Mononuclear cell (primary cell): ENCODE measurements around the gene AATF. TPM values are rescaled to one million over a fixed set of nuclear protein-coding genes. Genes with fewer than 3 reads are reported as not detected.

ENCODE experiments used
- H3K27me3 ChIP-seq: 2 replicates; pipeline ENCODE4 v1.6.0; 2011; ENCODE audit warnings: low read length, control low read depth; ENCODE audit not compliant: insufficient read depth
- H3K4me1 ChIP-seq: 2 replicates; pipeline ENCODE4 v1.5.1; 2011; ENCODE audit warnings: mild to moderate bottlenecking, low read length, control low read depth; ENCODE audit not compliant: insufficient read depth
- H3K4me3 ChIP-seq: 2 replicates; pipeline ENCODE4 v1.5.1; 2011; ENCODE audit warnings: mild to moderate bottlenecking, low read length, moderate library complexity
- H3K9me3 ChIP-seq: 2 replicates; pipeline ENCODE4 v1.5.1; 2011; ENCODE audit warnings: low read depth, mild to moderate bottlenecking, control low read depth, low read length
- total RNA-seq: library from RNA; depleted of rRNA; stranded (reverse); fragments of >200 nt; gene quantifications from one replicate; pipeline ENCODE4 v1.2.3, GENCODE V29; 2012

AATF gene
- total RNA-seq, 1 donor, result 36.1 TPM

DNA sequence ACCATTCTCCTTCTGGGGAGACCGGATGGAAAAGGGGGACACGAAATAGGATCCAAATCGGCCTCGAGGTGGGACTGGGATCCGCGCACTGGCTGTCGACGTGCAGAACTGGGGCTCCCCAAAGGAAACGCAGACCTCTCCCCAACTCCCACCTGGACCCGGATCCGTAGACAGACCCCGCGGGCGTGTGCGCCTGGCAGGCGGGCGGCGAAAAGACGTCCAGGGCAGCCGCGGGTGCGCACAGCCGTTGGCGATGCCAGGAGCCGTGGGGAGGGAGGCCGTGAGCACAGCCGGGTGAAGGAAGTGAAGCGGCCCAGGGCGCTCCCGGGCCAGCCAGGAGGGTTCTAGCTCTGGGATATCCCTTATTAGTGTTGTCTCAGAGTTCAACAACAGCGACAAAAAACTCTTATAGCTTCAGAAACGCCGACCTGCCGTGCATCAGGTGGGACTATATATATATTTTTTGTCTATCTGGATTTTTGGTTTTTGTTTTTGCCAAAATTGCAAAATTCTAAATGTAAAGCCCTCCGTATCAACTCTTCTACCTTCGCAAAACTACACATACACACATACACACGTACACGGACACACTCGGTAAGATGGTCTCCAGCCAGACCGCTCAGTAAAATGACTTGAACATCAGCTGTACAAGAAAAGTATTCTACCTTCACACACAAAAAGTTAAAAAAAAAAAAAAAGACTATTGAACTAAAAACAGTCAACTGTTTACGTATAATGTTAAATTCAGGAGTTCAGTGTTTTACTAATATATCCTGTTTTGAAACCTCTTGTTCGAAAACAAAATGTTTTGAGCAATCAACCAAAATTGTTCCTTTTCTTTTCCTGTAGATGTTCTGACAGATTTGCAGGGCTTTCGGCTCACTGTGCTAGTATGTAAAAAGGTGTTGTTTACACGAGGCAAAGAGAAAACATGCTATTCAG lies 5.2 kb upstream of the AATF start:
- Histone ChIP-seq H3K4me1 (peaks cover 31% of the 10 kb centered on the region), H3K9me3 (no peaks in the 10 kb centered on the region), H3K4me3 (no peak overlapping the region)

DNA sequence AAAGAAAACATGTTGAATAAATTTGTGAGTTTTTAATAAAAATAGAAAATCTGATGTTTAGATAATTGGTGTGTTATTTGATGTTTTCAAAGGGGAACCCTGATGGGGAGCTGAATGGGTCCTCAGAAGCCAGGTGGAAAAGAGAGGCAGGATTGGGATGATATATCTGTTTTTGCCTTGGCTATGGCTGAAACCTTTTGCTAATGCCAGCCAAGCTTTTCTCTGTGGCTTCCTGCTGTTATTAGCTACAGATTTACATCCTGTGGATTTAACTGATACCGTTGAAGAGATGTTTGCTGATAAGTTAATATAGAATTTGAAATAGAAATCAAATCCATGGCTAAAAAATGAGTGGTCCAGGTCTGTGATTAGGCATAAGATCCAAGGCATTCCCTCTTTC lies 4.2 kb upstream of the AATF start:
- Histone ChIP-seq H3K27me3 (peaks cover 82% of the 10 kb centered on the region), H3K9me3 (no peaks in the 10 kb centered on the region), H3K4me1 (peaks cover 31% of the 10 kb centered on the region), H3K4me3 (no peak overlapping the region)

More for the DNA sequence above, 5.2 kb upstream of the AATF start:
- H3K27me3 ChIP-seq, result peaks cover 93% of the 10 kb centered on the region

DNA sequence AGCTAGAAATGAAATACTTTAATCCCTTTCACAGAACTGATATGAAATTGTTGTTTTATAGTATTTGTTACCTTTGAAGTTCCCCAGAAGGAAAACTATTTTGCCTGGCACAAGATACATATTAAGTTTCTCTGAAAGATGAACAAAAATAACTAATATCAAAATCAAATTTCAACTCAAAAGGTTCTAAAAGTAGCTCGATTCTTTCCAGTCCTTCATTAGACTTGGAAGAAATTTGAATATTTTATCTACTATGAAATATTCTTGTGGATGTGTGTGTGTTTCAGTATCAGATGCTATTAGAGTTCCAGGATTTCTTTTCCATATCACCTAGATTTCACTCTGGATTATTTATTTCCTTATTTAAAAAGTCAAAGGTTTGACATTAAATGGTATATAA lies 3.6 kb upstream of the AATF start:
- Histone ChIP-seq H3K4me3 (no peak overlapping the region), H3K4me1 (peaks cover 37% of the 10 kb centered on the region), H3K9me3 (no peaks in the 10 kb centered on the region), H3K27me3 (peaks cover 78% of the 10 kb centered on the region)

DNA sequence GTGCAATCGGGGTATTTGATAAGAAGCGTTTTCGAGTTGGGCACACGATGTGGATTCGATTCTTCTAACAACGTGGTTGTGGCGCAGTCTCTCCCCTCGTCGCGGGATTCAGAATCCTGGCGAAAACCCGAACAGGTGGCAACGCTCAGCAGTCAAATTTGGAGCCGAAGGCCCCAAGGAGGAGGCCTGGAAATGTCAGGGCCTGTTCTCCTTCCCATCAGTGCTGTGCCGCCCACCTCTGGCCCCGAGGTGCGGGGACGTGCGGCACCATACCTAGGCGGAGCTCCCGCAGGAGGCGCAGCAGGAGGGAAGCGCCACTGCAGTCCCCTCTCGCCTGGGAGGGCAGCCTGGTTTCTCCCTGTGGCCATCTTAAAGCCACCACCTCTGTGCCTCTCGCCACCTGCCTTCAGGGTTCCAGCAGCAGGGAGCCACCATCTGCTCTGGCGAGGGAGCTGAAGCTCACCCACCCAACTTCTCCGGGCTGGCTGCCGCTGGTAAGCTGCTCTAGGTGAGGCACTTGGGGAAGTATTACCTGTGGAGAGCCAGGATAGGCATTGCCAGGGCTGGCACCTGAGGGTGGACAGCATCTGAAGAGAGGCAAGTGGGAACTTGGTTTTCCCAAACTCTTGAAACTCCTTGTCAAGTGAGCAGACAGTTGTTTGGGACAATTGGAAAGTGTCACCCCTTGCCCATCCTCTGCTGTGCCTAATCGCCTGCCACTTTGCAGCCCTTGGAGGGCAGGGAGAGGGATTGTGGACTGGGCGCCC lies 2.6 kb upstream of the AATF start:
- peaks cover 47% of the 10 kb centered on the region for H3K4me1 ChIP-seq
- no peak overlapping the region for H3K4me3 ChIP-seq
- H3K27me3 ChIP-seq, result peaks cover 68% of the 10 kb centered on the region
- H3K9me3 ChIP-seq, result no peaks in the 10 kb centered on the region

DNA sequence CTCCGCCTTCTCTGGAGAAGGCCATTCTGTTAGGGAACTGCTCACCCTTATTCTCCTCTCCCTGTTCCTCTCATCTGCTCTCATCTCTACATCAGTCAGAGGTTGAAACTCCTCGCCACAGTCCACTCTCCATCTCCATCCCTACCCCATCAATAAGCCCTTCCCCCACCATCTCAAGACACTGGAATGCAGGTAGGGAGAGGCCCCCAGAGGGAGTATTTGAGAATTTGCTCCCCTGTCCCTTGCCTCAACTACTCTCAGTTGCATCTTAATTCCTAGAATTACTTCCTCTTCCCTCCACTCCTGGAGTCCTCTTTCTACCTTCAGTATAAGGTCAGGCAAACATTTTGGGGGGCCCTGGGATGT lies 2.0 kb upstream of the AATF start:
- Histone ChIP-seq H3K27me3 (peaks cover 62% of the 10 kb centered on the region), H3K4me1 (peaks cover 46% of the 10 kb centered on the region), H3K9me3 (no peaks in the 10 kb centered on the region), H3K4me3 (no peak overlapping the region)

DNA sequence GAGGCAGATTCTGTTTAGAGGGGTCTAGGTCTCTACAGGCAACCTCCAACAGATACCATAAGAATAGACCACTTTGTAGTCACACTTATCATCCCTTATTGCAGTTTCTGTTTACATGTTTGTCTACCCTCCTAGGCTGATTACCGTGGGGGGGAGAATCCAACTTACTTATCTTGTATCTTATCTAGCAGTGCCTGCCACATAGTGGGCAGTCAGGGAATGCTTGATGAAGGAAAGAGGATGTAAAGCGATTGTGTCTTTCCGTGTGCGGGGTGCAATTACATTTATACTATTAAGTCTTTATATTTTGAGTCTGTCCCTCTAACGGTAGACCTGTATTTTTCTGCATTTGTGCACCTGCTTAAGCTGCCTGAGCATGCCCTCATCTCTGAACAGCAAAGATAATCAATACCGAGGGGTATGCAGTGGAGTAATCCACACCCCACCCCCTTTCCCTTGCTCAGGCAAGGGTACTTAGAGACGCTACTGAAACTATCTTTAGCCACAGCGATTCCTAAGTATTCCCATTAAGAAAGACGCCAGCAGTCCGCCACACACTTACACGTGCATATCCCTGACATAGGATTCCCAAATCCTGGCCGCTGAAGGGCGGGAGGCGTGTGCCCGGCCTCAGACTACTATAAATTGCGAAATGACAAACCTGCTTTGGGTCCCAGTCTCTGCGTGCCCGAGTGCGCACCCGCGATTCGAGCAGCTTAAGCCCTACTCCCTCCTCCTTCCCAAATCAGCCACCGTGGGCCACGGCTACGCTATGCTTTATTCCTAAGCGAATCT lies 635 bp upstream of the AATF start:
- H3K27me3 ChIP-seq, result peaks cover 48% of the 10 kb centered on the region
- peaks cover 32% of the 10 kb centered on the region for H3K4me1 ChIP-seq
- H3K4me3 ChIP-seq, result peak overlapping the region; percentile 89

DNA sequence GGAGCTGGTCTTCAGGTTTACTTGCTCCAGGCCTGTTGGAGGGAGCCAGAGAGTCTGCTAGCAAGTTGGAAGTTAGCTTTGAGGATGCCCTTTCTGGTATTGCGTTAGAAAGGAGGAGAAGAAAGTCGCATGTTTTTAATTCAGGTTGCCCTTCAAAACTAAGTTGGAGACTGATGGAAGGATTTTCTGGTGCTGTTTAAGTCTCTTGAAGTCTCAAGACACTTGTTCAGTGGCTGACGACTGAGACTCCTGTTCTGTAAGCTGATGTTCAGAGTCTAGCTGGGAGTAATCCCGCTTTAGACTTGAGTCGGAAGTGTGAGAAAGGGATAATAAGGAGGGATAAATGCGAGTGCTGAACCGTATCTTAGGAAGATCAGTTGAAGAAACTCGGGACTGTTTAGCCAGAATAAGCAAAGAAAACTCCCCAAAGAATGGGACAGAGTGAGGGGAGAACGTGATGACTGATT lies 740 bp downstream of the AATF start:
- peak overlapping the region; percentile 89 for H3K4me3 ChIP-seq
- peaks cover 34% of the 10 kb centered on the region for H3K27me3 ChIP-seq
- peaks cover 28% of the 10 kb centered on the region for H3K4me1 ChIP-seq
- H3K9me3 ChIP-seq, result no peaks in the 10 kb centered on the region

More for the DNA sequence above, 635 bp upstream of the AATF start:
- H3K9me3 ChIP-seq, result no peaks in the 10 kb centered on the region

DNA sequence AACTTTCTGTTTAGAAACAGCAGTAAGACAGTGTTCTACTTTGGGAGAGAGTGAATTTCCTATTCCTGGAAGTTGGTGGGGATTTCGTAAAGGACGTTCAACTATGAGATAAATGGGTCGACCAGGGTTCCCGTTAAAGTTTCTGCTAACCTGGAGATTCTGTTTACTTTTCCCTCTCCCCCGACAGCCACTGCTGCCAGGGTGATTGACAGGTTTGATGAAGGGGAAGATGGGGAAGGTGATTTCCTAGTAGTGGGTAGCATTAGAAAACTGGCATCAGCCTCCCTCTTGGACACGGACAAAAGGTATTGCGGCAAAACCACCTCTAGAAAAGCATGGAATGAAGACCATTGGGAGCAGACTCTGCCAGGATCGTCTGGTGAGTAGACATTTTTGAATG lies 1.3 kb downstream of the AATF start:
- Histone ChIP-seq H3K4me1 (peaks cover 28% of the 10 kb centered on the region), H3K4me3 (no peak overlapping the region), H3K27me3 (peaks cover 29% of the 10 kb centered on the region), H3K9me3 (no peaks in the 10 kb centered on the region)

DNA sequence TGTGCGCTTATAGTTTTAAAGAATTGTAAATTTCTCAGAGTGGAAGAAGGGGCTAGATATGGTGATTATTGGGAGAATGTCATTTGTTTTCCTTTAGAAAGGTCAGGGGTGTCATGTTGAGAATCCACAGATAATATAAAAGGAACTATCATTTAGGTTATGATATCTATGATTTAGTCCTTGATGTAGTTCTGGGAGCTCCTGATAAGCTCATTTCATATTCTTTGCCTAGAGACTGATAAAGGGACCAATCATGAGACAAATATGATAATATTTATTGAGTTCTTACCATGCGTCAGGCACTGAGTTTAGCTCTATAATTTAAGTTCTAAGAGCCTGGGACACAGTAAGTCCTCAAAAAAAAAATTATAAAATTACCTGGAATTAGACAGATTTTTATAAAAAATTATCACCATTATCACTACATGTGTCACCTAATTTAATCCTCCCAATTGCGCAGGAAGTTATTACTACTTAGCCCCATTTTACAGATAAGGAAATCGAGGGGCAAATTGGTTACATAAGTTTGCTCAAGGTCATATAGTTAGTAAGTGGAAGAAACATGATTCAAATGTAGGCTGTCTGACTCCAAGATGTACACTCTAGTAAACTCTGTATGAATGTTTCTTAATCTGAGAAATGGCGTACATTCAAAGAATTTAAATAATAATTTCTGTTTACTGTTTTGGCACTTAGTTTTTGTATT lies 2.5 kb downstream of the AATF start:
- Histone ChIP-seq H3K27me3 (peaks cover 17% of the 10 kb centered on the region), H3K4me3 (no peak overlapping the region), H3K4me1 (peaks cover 28% of the 10 kb centered on the region), H3K9me3 (no peaks in the 10 kb centered on the region)

DNA sequence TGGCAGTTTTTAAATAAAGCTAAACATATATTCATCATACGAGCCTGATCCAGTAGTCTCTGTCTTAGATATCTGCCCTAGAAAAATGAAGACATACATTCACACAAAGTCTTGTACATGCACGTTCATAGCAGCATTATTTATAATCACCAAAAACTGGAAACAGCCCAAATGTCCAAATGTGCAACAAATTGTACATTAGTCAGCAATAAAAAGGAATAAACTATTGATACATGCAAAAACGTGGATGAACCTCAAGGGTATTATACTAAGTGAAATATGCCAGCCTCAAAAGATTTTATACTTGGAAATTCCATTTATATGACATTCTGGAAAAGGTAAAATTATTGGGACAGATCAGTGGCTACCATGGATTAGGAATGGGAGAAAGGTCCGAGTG lies 22.8 kb downstream of the AATF start:
- Histone ChIP-seq H3K27me3 (no peaks in the 10 kb centered on the region), H3K9me3 (no peaks in the 10 kb centered on the region), H3K4me3 (no peak overlapping the region), H3K4me1 (no peaks in the 10 kb centered on the region)

DNA sequence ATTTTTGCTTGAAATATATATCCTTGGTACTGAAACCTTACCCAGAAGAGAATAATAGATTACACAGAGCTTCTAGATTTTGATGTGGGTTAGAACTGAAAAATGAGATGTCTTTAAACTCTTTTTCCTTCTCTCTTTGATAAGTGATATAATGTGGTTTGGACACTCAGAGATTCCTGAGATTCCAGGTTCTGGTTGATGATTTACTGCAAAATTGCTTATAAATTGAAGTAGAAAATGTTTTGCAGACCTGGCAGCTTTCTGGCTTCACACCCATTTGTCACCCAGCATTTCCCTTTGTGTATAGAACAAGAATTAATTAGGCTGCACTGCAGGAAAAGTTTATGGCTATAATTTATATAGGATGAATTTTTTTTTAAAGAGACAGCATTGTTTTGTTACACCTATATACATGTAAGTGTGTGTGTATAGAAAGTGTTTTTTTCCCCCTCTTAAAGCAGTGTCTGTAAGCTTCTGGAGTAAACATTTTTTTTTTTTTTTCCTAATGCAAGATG lies 23.5 kb downstream of the AATF start:
- Histone ChIP-seq H3K4me3 (no peak overlapping the region), H3K27me3 (no peaks in the 10 kb centered on the region), H3K4me1 (no peaks in the 10 kb centered on the region), H3K9me3 (no peaks in the 10 kb centered on the region)

DNA sequence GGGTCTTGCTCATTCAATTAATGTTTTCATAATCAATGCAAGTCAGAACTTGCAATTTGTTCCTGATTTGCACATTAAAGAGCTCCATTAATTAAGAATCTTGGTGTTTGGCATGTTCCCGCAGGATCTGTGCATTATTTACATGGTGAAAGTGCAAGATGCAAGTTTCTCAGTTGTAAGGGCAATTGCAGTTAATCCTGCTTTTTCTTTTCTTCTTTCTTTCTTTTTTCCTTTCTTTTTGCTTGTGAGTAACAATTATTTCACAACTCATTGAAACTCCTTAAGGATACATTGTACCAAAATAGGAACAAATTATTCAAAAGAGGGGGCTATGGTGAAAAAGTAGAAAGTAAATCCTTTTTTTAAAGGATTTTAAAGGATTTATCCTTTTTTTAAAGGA lies 24.2 kb downstream of the AATF start:
- no peaks in the 10 kb centered on the region for H3K9me3 ChIP-seq
- H3K27me3 ChIP-seq, result no peaks in the 10 kb centered on the region
- H3K4me3 ChIP-seq, result no peak overlapping the region
- no peaks in the 10 kb centered on the region for H3K4me1 ChIP-seq

DNA sequence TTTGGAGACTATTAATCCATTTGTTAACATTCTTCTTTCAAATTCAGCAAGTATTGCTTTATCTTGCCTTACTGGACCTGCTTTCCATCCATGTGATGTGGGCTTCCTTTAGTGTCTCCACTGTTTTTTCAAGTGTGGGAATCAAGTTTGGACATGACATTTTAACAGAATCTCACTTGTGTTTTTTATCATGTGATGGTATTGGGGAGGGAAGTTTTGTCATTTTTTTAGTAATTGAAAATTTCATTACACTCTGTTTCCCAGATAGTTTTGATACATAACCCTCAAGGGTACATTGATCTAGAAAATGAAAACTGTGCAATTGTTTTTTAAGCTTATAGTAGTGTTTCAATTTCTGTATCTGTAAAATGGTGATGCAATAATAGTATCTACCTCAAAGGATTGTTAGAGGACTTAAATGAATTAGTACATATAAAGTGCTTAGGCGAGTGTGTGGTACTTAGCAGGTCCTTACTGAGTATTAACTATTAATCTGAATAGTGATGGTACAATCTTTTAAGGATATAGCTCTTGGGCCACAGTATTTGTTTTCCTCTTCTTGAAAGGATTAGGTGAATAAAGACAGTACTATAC lies 27.3 kb downstream of the AATF start:
- H3K27me3 ChIP-seq, result no peaks in the 10 kb centered on the region
- no peaks in the 10 kb centered on the region for H3K9me3 ChIP-seq
- no peaks in the 10 kb centered on the region for H3K4me1 ChIP-seq
- no peak overlapping the region for H3K4me3 ChIP-seq

DNA sequence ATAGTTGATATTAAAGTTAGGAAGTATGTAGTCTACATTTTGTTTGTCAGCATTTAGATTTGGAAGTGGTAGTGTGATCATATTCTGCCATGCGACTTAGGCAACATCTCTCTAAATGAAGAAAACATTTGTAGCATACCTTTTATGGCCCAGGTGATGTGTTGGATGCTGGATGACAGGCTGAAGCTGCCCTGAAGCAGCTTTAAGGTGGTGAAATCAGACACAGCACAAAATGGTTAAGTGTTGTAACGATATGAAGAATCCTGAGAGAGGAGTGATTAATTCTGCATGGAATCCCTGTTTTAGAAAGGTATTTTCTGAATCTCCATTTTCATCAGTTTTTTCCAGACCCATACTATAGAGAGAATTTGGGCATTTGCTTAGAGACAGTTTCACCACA lies 28.3 kb downstream of the AATF start:
- Histone ChIP-seq H3K4me1 (no peaks in the 10 kb centered on the region), H3K9me3 (no peaks in the 10 kb centered on the region)

More for the DNA sequence above, 28.3 kb downstream of the AATF start:
- Histone ChIP-seq H3K27me3 (no peaks in the 10 kb centered on the region), H3K4me3 (no peak overlapping the region)
